NCI-H2081 treated with DMSO at 0.1 percent for 48 hours (cell line): Measurements from ENCODE around the gene RIC1.
"Not testable (repeated sequence)": the region's sequence is repeated elsewhere in the genome, so short reads cannot be mapped to it uniquely, and the experiment has no call there.

Source experiments
- DNase-seq: peaks from one replicate; lab custom pipeline; 2025; lab: John Stamatoyannopoulos, UW

RIC1 gene

GRCh38 chr9:5624655-5625054, 4.3 kb upstream of the RIC1 start:
- DNase-seq = no peak

- no peak for DNase-seq
These were observed 1.9 kb upstream of the RIC1 start for GRCh38 chr9:5626727-5627634.

DNA sequence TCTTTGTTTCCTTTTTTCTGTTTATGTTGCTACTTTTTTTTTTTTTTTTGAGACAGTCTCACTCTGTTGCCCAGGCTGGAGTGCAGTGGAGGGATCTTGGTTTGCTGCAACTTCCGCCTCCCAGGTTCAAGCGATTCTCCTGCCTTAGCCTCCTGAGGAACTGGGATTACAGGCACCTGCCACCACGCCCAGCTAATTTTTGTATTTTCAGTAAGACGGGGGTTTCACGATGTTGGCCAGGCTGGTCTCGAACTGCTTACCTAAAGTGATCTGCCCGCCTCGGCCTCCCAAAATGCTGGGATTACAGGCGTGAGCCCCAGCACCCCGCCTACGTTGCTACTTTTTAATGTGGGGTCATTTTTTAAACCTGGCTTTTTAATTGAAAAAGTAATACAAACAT, 1.2 kb upstream of the RIC1 start:
- DNase-seq = not testable (repeated sequence)

GRCh38 chr9:5628183-5628529, 751 bp upstream of the RIC1 start:
- no peak for DNase-seq

DNA sequence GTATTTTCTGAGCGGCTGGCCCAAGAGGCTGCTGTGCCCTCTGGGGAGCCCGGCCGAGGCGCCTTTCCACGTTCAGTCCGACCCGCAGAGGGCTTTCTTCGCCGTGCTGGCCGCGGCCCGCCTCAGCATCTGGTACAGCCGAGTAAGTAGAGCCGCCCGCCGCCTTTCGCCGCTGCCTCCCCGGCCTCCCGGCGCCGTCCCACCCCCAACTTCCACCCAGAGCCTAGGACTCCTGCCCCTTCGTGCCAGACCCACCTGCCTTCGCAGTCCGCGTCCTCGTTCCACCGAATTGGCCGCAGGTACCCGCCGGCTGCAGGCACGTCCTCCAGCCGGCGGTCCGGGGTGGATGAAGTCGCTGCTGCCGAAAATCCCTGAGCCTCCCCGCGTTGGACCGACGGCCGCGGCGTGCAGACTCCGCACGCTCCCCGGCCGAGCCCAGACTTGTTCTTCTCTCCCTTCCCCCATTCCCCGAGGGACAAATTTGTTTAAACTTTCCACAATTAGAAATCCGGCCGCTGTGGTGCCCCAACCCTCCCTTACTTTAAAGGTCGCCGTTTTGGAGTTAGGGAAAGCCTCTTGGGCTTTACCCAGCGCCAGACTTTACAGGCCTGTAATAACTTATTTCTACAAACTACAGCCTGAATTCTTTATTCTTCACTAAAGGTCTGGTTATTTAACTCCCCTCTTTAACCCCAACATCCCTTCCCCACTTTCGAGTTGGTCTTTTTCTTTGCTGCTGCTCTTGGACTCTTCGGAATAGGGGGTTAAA, 589 bp downstream of the RIC1 start:
- no peak for DNase-seq

DNA sequence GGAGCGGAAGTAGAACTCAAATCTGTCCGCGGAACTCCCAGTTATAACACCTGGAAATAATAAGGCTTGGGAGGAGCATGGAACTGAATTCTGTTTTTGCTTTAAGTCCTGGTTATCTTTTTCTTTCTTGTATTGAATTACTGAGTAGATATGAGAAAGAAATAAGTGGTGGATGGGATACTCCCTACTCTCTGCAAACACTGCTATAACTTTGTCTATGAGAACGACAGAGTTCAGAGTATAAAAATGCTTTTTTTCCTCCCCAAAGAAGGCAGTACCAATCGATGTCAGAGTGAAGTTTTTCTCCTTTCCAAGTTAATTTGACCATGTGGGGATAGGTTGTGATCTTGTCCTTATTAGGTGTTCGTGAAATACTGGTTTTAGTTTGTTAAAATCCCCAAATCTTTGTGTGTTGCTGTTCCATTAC, 1.2 kb downstream of the RIC1 start:
- DNase-seq = no peak

GRCh38 chr9:5631026-5631425, 2.1 kb downstream of the RIC1 start:
- no peak for DNase-seq

DNA sequence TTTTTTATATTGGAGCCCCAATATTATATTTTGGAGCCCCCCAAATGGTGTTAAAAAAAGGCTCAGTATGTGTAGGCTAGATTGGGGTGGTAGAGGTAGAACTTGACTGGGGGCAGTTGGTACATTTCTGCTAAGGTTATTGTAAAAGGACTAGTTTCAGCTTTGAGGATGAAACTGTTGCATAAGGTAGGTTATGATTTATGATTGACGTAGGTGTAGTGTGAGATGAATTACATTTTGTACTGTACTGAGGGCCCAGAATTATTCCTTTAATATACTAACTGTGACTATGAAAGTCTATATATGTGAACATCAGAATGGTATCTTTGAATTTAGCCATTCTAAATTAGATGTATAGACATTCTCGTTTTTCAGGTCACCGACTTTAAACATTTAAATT, 3.6 kb downstream of the RIC1 start:
- DNase-seq = no peak

DNA sequence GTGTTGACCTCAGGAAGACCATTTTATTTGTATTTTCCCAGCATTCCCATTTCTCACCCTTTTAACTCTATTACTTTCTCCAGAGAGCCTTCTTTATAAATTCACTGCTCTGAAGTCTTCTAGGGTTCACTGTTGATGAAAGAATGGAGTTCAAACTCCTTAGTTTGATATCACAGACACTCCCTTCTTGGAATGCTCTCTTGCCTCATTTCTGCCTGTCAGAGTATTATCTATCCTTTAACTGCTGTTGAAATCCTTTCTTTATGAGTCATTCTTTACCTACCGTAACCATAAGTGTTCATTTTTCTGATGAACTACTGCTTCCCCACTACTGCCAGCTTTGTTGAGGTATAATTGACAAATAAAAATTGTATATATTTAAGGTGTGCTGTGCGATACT, 4.3 kb downstream of the RIC1 start:
- no peak for DNase-seq

- no peak for DNase-seq
These were observed 6.5 kb downstream of the RIC1 start for GRCh38 chr9:5635390-5635789.

GRCh38 chr9:5639816-5640215, 10.9 kb downstream of the RIC1 start:
- no peak for DNase-seq

GRCh38 chr9:5642170-5642569, 13.3 kb downstream of the RIC1 start:
- DNase-seq = no peak

DNA sequence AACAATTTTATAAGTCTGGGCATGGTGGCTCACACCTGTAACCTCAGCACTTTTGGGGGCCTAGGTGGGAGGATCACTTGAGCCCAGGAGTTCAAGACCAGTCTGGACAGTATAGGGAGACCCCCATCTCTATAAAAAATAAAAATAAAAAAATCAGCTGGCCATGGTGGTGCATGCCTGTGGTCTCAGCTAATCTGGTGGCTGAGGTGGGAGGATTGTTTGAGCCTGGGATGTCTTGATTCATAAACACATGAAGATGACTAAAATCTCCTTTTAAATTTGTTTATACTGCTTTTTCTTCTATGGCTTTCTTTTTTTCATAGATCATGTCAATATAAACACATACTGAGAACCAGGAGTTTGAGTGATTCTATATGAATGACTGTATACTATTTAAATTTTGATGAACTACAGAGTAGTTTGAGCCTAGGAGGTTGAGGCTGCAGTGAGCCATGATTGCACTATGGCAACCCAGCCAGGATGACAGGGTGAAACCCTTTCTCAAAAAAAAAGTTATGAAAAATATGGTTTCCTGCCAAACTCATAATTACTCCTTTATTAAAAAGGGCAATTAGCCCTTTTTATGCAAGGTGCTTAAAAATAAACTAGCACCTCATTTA, 14.2 kb downstream of the RIC1 start:
- no peak for DNase-seq

DNA sequence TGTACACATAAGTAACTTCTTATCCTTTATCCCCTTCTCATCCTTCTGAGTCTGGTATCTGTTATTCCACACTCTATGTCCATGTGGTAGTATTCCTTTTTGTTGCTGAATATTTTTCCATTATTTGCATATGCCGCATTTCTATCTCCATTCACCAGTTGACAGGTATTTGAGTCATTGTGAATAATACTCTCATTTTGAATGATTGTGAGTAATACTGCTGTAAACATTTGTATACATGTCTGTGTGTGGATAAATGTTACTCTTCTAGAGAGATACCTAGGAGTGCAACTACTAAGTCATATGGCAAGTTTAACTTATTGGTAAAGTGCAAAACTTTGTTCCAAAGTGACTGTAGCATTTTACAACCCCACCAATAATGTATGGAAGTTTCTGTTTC, 15.6 kb downstream of the RIC1 start:
- no peak for DNase-seq

DNA sequence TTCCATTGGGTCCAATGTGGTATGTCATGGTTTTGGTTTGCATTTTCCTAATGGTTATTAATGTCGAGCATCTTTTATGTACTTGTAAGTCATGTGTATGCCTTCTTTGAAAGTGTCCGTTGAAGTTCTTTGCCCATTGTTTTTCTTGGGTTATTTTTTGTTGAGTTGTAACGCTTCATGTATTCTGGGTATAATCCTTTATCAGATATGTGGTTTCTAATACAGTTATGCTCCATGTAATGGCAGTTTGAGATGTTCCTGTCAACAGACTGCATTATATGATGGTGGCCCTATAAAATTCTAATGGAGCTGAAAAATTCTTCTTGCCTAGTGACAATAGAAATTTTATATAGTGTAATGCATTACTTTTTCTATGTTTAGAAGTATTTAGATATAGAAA, 17.2 kb downstream of the RIC1 start:
- DNase-seq = no peak

DNA sequence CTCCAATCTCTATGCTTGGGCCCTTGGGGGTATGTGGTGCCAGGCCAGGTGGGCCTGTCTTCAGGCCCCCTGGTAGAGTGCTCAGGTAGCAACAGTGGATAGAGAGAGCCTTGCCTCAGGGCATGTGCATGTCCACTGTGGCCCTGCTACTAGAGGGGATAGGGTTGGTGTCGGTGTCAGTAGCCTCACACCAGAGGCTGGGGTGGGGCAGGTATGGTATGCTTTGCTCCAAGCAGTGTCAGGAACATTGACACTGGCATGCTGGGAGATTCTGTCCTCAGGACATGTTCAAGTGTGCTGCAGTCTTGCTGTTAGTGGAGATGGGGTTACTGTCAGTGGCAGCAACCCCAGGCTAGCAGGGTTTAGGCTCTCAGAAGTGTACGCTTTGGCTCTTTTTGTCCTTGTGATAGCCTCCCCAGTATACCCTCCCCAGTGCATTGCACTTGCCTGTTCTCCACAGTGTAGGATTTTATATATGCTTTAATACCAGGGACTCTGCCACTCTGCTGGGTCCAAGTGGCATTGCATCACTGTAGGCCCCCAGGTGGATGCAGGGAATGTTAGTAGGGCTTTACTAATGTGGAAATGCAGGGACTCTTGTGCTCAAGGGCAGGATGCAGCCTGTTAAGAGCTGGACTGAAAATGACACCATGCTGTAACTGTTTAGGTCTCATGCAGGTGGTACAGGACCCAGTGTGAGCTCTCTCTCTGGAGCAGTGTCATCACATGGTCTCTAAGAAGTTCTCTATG, 21.6 kb downstream of the RIC1 start:
- DNase-seq = no peak

- no peak for DNase-seq
These were observed 22.3 kb downstream of the RIC1 start for GRCh38 chr9:5651246-5651645.

- no peak for DNase-seq
These were observed 23.9 kb downstream of the RIC1 start for GRCh38 chr9:5652821-5653220.

- DNase-seq = not testable (repeated sequence)
These were observed 33.9 kb downstream of the RIC1 start for GRCh38 chr9:5662804-5663203.

DNA sequence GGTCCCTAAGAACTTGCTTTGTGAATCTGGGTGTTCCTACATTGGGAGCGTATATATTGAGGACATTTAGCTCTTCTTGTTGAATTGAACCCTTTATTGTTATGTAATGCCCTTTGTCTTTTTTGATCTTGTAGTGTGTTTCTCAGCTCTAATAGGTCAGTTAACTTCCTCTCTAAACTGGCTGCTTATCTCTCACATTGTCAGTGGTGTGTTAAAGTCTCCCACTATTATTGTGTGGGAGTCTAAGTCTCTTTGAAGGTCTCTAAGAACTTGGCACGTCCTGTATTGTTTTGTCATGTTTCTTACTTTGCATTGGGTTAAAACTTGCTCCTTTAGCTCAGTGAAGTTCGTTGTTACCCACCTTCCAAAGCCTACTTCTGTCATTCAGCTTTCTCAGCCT, 36.2 kb downstream of the RIC1 start:
- no peak for DNase-seq

GRCh38 chr9:5667391-5667790, 38.5 kb downstream of the RIC1 start:
- no peak for DNase-seq

GRCh38 chr9:5670079-5670478, 41.2 kb downstream of the RIC1 start:
- DNase-seq = no peak
